Osteocyte (in vitro differentiated cells): ENCODE results near the gene NEBL. TPM values are rescaled to one million over a fixed set of nuclear protein-coding genes. Genes with fewer than 3 reads are reported as not detected.
"Not testable (repeated sequence)": the region's sequence is repeated elsewhere in the genome, so short reads cannot be mapped to it uniquely, and the experiment has no call there.

Experiments
- DNase-seq: peaks from one replicate; pipeline ENCODE4 v3.0.0; 2021; ENCODE audit warnings: mixed read lengths; ENCODE audit not compliant: unreplicated experiment; ENCODE audit errors: extremely low spot score
- H3K27ac Mint-ChIP-seq: one replicate; pipeline ENCODE4 v1.8.0; 2021; ENCODE audit warnings: mild to moderate bottlenecking, mixed read lengths; ENCODE audit not compliant: unreplicated experiment
- H3K27me3 Mint-ChIP-seq: one replicate; pipeline ENCODE4 v1.8.0; 2021; ENCODE audit warnings: mixed read lengths; ENCODE audit not compliant: unreplicated experiment
- H3K36me3 Mint-ChIP-seq: one replicate; pipeline ENCODE4 v1.8.0; 2021; ENCODE audit warnings: mixed read lengths; ENCODE audit not compliant: unreplicated experiment
- H3K4me1 Mint-ChIP-seq: one replicate; pipeline ENCODE4 v1.8.0; 2021; ENCODE audit warnings: mixed read lengths; ENCODE audit not compliant: unreplicated experiment
- H3K4me3 Mint-ChIP-seq: one replicate; pipeline ENCODE4 v1.8.0; 2021; ENCODE audit warnings: mild to moderate bottlenecking, moderate library complexity, mixed read lengths; ENCODE audit not compliant: unreplicated experiment
- H3K9me3 Mint-ChIP-seq: one replicate; pipeline ENCODE4 v1.8.0; 2021; ENCODE audit warnings: mixed read lengths; ENCODE audit not compliant: unreplicated experiment
- CTCF ChIP-seq: fragments of 200-600 bp; sonication (generic); IDR thresholded peaks from 2 replicates; pipeline ENCODE4 v1.5.0; 2021; ENCODE audit warnings: antibody characterized with exemption, mild to moderate bottlenecking, moderate library complexity
- long read RNA-seq: library from polyadenylated mRNA; unstranded; transcript quantifications from one replicate; pipeline ENCODE4 v2.0.0, GENCODE V29; 2021
- total RNA-seq: library from RNA; stranded (reverse); gene quantifications from 2 replicates; pipeline ENCODE4 v1.2.1, GENCODE V29; 2021

The NEBL gene, protein sequence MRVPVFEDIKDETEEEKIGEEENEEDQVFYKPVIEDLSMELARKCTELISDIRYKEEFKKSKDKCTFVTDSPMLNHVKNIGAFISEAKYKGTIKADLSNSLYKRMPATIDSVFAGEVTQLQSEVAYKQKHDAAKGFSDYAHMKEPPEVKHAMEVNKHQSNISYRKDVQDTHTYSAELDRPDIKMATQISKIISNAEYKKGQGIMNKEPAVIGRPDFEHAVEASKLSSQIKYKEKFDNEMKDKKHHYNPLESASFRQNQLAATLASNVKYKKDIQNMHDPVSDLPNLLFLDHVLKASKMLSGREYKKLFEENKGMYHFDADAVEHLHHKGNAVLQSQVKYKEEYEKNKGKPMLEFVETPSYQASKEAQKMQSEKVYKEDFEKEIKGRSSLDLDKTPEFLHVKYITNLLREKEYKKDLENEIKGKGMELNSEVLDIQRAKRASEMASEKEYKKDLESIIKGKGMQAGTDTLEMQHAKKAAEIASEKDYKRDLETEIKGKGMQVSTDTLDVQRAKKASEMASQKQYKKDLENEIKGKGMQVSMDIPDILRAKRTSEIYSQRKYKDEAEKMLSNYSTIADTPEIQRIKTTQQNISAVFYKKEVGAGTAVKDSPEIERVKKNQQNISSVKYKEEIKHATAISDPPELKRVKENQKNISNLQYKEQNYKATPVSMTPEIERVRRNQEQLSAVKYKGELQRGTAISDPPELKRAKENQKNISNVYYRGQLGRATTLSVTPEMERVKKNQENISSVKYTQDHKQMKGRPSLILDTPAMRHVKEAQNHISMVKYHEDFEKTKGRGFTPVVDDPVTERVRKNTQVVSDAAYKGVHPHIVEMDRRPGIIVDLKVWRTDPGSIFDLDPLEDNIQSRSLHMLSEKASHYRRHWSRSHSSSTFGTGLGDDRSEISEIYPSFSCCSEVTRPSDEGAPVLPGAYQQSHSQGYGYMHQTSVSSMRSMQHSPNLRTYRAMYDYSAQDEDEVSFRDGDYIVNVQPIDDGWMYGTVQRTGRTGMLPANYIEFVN
- 0.30 and 0.31 TPM in 2 replicates for total RNA-seq
- long read RNA-seq, partial matches to known transcripts: 0 of 1 reads
- long read RNA-seq, other reads (novel, unspliced or antisense): 1 of 1 reads

DNA sequence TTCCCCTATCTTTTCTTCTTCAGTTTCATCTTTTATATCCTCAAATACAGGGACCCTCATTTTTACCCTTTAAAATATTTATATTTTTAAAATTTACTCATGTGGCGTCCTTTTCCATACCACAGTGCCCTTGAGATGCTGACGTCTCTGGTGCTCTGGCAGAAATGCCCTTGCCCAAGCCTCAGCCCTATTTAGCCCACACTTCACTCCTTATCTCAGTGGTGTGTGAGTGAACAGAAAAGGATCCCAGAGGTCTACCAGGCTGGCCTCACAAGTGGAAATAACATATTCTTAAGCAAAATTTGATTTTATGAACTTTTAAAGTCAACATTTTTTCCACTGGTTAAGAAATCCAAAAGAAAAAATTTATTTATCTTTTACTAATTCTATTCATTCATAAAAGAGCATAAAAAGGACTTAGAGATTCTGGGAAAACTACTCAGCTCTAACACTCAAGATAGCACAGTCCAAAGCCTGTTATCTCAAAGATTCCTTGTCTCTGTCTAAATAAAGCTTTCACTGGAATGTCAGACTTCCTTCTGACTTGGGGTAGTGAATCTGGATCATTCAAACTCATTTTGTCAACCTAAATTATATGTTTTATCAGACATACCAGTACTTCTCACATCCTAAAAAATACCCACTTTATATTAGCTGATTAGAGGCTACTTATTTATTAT lies at the start of gene NEBL:
TSS of gene NEBL (minus strand) at position 166 of the 680 bp plus-strand sequence. CDS start at position 60, 106 bp downstream.
- Mint-ChIP-seq H3K4me1 (peaks cover 8% of the 10 kb centered on the region), H3K27ac (no peak within 1 kb of the TSS)

DNA sequence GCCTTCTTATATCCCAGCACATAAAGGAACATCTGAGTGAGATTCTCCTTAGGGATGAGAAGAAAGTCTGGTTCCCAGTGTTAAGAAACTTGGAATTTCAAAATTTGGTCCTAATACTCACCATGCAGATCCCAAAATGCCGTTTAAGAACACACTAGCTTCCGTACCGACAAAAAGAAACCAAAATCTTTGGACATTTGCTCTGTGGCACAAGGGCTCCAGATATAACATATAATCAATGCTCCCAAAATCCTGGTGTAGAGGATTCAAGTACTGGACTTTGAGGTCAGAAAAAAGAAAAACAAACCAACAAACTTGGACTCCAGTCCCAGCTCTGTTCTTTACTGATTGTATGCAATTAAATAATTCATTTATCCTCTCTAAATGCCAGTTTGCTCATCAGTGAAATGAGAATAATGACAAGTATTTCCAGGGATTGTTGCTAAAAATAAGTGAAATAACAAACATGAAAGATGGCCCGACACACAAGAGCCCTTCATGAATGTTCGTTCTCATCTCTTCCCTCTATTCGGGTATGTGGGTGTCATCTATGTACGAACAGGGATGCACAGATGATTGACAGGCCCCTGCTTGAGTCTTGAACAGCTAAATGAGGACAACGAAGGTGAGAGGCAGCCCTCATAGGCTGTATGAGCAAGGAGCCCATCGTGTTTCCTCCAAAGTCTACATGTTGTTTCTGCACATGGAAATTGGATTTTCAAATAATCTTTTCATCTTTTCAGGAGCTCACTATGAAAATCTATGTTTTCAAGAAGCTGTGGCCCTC lies 48.6 kb upstream of the NEBL start:
- TF ChIP-seq CTCF: no peak
- H3K4me3 Mint-ChIP-seq: no peak overlapping the region
- H3K4me1 Mint-ChIP-seq: no peaks in the 10 kb centered on the region
- no peak for DNase-seq
- no peak overlapping the region for H3K27ac Mint-ChIP-seq
- no peaks in the 10 kb centered on the region for H3K36me3 Mint-ChIP-seq
- peaks cover 3% of the 10 kb centered on the region for H3K27me3 Mint-ChIP-seq
- no peaks in the 10 kb centered on the region for H3K9me3 Mint-ChIP-seq

More for the DNA sequence above, at the start of gene NEBL:
- no peak for DNase-seq
- Mint-ChIP-seq H3K9me3 (no peaks in the 10 kb centered on the region), H3K36me3 (no peaks in the 10 kb centered on the region), H3K4me3 (no peak within 1 kb of the TSS), H3K27me3 (peaks cover 4% of the 10 kb centered on the region)
- no peak for TF ChIP-seq CTCF

DNA sequence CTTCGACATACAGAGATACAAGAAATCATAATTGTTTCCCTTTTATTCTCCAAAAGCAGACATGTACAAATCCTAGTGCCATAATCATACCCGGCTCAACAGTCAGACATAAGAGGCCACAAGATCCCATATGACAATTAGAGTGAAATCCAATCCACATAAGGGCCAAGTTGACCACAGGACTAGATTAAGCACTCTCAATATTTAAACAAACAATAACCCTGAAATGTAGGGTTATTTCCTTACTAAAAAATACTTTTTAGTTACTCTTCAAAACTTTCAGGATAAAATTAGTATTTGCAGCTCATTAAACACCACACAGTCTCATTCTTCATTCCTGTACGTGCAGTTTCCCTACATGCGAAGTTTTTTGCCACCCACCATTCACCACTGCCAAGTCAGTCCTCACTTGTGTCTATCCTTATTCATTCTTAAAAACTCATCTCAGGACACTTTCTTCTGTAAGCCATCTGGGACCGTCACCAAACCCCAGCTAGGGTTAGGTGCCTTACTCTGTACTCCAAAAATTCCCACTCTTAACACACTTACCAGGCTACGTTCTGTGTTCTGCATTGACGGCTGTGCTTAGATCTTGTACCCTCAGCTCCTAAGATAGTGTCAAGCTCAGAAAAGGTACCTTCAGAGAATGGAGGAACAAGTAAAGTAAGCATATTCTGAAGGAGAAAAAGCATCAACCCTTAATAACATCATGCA lies 47.8 kb upstream of the NEBL start:
- H3K36me3 Mint-ChIP-seq: no peaks in the 10 kb centered on the region
- H3K9me3 Mint-ChIP-seq: no peaks in the 10 kb centered on the region
- no peaks in the 10 kb centered on the region for H3K4me1 Mint-ChIP-seq
- DNase-seq: no peak
- no peak for TF ChIP-seq CTCF
- H3K4me3 Mint-ChIP-seq: no peak overlapping the region
- H3K27me3 Mint-ChIP-seq: peaks cover 1% of the 10 kb centered on the region
- H3K27ac Mint-ChIP-seq: no peak overlapping the region

DNA sequence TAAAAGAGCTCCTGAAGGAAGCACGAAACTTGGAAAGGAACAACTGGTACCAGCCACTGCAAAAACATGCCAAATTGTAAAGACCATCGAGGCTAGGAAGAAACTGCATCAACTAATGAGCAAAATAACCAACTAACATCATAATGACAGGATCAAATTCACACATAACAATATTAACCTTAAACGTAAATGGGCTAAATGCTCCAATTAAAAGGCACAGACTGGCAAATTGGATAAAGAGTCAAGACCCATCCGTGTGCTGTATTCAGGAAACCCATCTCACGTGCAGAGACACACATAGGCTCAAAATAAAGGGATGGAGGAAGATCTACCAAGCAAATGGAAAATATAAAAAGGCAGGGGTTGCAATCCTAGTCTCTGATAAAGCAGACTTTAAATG lies 42.3 kb upstream of the NEBL start:
- not testable (repeated sequence) for H3K4me1 Mint-ChIP-seq, DNase-seq, H3K27ac Mint-ChIP-seq, H3K36me3 Mint-ChIP-seq, H3K9me3 Mint-ChIP-seq, H3K4me3 Mint-ChIP-seq, H3K27me3 Mint-ChIP-seq
